GM21723 (cell line): Measurements from ENCODE around the gene MSX1.

Experiments used
- ATAC-seq: cut with Tn5 transposase; IDR thresholded peaks from one replicate; pipeline ENCODE4 v1.9.1; 2021; ENCODE audit warnings: mild to moderate bottlenecking, moderate library complexity; ENCODE audit not compliant: unreplicated experiment

The MSX1 gene

GRCh38 chr4:4899202-4899925 is 39.9 kb downstream of the MSX1 start:
- no peak for ATAC-seq

GRCh38 chr4:4901877-4902276 is 42.4 kb downstream of the MSX1 start:
- ATAC-seq, result no peak

GRCh38 chr4:4912155-4912554 is 52.7 kb downstream of the MSX1 start:
- no peak for ATAC-seq

GRCh38 chr4:4913147-4913561 is 53.7 kb downstream of the MSX1 start:
- no peak for ATAC-seq
